ENCODE data around the gene ERN1. TPM values are rescaled to one million over a fixed set of nuclear protein-coding genes. Genes with fewer than 3 reads are reported as not detected.

ERN1 gene
- total RNA-seq, 4 donors from 2014 or later: 4.4 to 56.5 (median 15.0) TPM

- Histone ChIP-seq H3K27ac (no peak overlapping the region), H3K9me3 (no peaks in the 10 kb centered on the region), H3K4me1 (no peaks in the 10 kb centered on the region), H3K27me3 (no peaks in the 10 kb centered on the region), H3K4me3 (no peak overlapping the region), H3K36me3 (no peaks in the 10 kb centered on the region)
- DNase-seq: no peak
- intact Hi-C loops (cut with DNase I; ENCODE audit: low total_unique reads): no loop called here
- TF ChIP-seq CTCF (IDR thresholded peaks at IDR 0.05) (no peak), POLR2A (IDR thresholded peaks at IDR 0.05) (no peak)
Observed at GRCh38 chr17:64057701-64058263, 72.2 kb downstream of the ERN1 start.

GRCh38 chr17:64056269-64057005 lies 73.5 kb downstream of the ERN1 start:
- TF ChIP-seq POLR2A (IDR thresholded peaks at IDR 0.05) (no peak), CTCF (IDR thresholded peaks at IDR 0.05) (no peak)
- Histone ChIP-seq H3K9me3 (no peaks in the 10 kb centered on the region), H3K27ac (no peak overlapping the region), H3K4me3 (no peak overlapping the region), H3K27me3 (no peaks in the 10 kb centered on the region), H3K4me1 (no peaks in the 10 kb centered on the region), H3K36me3 (no peaks in the 10 kb centered on the region)
- intact Hi-C loops (cut with DNase I; ENCODE audit: low total_unique reads): no loop called here
- no peak for DNase-seq

GRCh38 chr17:64055183-64056142 lies 74.5 kb downstream of the ERN1 start:
- Histone ChIP-seq H3K9me3 (no peaks in the 10 kb centered on the region), H3K36me3 (no peaks in the 10 kb centered on the region), H3K27ac (no peak overlapping the region), H3K4me3 (no peak overlapping the region), H3K4me1 (no peaks in the 10 kb centered on the region), H3K27me3 (no peaks in the 10 kb centered on the region)
- TF ChIP-seq CTCF (IDR thresholded peaks at IDR 0.05) (no peak), POLR2A (IDR thresholded peaks at IDR 0.05) (no peak)
- intact Hi-C loops (cut with DNase I; ENCODE audit: low total_unique reads): no loop called here
- DNase-seq: no peak

- H3K9me3 ChIP-seq: no peaks in the 10 kb centered on the region
- H3K4me3 ChIP-seq: no peak overlapping the region
- intact Hi-C loops (cut with DNase I; ENCODE audit: low total_unique reads): no loop called here
- TF ChIP-seq POLR2A (IDR thresholded peaks at IDR 0.05): no peak
- no peak for TF ChIP-seq CTCF (IDR thresholded peaks at IDR 0.05)
- no peaks in the 10 kb centered on the region for H3K27me3 ChIP-seq
- no peak overlapping the region for H3K27ac ChIP-seq
- no peaks in the 10 kb centered on the region for H3K36me3 ChIP-seq
- DNase-seq: no peak
- H3K4me1 ChIP-seq: no peaks in the 10 kb centered on the region
Observed at GRCh38 chr17:64054304-64054703, 75.6 kb downstream of the ERN1 start.
